Measurements from ENCODE around the gene CXADR. TPM values are rescaled to one million over a fixed set of nuclear protein-coding genes. Genes with fewer than 3 reads are reported as not detected.

The CXADR gene
- total and polyA plus RNA-seq, 4 donors: 6.3 to 40.2 (median 18.8) TPM

DNA sequence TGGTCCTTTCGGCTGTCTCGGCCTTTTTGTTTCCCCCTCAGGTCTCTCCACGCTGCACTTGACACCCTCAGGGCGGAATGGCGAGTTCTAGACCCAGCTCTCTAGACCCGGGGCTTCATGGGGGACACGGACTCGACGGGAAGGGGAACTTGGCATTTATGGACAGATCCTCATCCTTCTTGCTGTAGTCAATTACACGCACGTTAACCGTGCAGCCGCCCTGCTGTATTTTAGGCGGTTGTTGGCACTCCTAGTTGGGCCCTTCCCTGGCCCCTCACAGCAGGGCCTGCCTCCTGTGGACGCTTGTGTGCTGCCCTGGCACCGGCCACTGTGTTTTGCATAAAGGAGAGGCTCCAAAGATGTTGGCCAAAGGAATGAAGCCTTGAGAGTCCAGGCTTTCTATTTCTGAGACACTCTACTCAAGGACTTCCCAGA, 100.4 kb downstream of the CXADR start:
- peak overlapping the region; percentile 70 to 75 for H3K9ac ChIP-seq (ENCODE audit: insufficient read depth in 1 of 2, low read length in 2 of 2)
- peaks cover 0 to 3% (median under 1%) of the 10 kb centered on the region in 4 donors for H3K36me3 ChIP-seq (ENCODE audit: control insufficient read depth in 4 of 4, insufficient read depth in 4 of 4, low read length in 4 of 4)
- ATAC-seq (ENCODE audit: insufficient read depth, low FRiP score) (peak; percentile 30), DNase-seq (peak; percentile 62 to 82 (median 76))
- H3K9me3 ChIP-seq (ENCODE audit: control insufficient read depth in 4 of 4, insufficient read depth in 3 of 4, low read length in 3 of 4): no peaks in the 10 kb centered on the region
- H3K4me3 ChIP-seq: peak overlapping the region; percentile 91
- H3K4me1 ChIP-seq (ENCODE audit: control insufficient read depth in 5 of 5, insufficient read depth in 5 of 5, low read length in 5 of 5): peaks cover 0 to 11% (median 3%) of the 10 kb centered on the region in 5 donors
- H3K27ac ChIP-seq (ENCODE audit: low read depth in 1 of 2, low read length in 1 of 2): peak overlapping the region; percentile 59 to 96
- no peaks in the 10 kb centered on the region for H3K27me3 ChIP-seq (ENCODE audit: control insufficient read depth in 3 of 3, insufficient read depth in 3 of 3, low read length in 2 of 3)
- WGBS, 2 donors: 19 to 26% methylated on average over 16 of the region's 16 CpGs
- TF ChIP-seq, protein P1, sequence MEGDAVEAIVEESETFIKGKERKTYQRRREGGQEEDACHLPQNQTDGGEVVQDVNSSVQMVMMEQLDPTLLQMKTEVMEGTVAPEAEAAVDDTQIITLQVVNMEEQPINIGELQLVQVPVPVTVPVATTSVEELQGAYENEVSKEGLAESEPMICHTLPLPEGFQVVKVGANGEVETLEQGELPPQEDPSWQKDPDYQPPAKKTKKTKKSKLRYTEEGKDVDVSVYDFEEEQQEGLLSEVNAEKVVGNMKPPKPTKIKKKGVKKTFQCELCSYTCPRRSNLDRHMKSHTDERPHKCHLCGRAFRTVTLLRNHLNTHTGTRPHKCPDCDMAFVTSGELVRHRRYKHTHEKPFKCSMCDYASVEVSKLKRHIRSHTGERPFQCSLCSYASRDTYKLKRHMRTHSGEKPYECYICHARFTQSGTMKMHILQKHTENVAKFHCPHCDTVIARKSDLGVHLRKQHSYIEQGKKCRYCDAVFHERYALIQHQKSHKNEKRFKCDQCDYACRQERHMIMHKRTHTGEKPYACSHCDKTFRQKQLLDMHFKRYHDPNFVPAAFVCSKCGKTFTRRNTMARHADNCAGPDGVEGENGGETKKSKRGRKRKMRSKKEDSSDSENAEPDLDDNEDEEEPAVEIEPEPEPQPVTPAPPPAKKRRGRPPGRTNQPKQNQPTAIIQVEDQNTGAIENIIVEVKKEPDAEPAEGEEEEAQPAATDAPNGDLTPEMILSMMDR (IDR thresholded peaks at IDR 0.05; ENCODE audit: control extremely low read depth, extremely low read depth): no peak

DNA sequence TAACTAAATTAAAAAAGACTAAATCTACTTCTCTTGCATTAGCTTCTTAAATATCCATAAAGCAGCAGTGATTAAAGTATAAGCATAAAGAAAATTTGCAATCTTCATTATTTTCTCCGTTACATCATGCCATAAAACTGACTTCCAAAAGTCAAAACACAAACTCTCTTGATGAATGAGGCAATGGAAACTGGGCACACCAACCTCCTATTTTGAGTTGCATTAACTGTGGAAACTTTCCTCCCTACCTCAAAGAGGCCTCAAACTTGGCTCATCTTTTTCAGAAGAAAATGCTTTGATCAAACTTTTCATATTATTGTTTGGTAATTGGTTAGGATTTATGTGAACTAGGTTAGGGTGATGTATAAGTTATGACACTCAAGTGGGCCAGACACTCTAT, 104.0 kb downstream of the CXADR start:
- 86 to 87% methylated on average over 1 of the region's 1 CpG for WGBS, 2 donors
- Histone ChIP-seq H3K36me3 (ENCODE audit: control insufficient read depth in 4 of 4, insufficient read depth in 4 of 4, low read length in 4 of 4) (no peaks in the 10 kb centered on the region), H3K4me3 (no peak overlapping the region), H3K4me1 (ENCODE audit: control insufficient read depth in 5 of 5, insufficient read depth in 5 of 5, low read length in 5 of 5) (peaks cover 0 to 4% (median 0%) of the 10 kb centered on the region in 5 donors), H3K9me3 (ENCODE audit: control insufficient read depth in 4 of 4, insufficient read depth in 3 of 4, low read length in 3 of 4) (no peaks in the 10 kb centered on the region), H3K27me3 (ENCODE audit: control insufficient read depth in 3 of 3, insufficient read depth in 3 of 3, low read length in 2 of 3) (no peaks in the 10 kb centered on the region), H3K27ac (ENCODE audit: low read depth in 1 of 2, low read length in 1 of 2) (no peak overlapping the region), H3K9ac (ENCODE audit: insufficient read depth in 1 of 2, low read length in 2 of 2) (no peak overlapping the region)
- ATAC-seq (ENCODE audit: insufficient read depth, low FRiP score) (no peak), DNase-seq (peak in 2 of 3 donors; percentile 20 to 53)
- TF ChIP-seq, protein P1 (IDR thresholded peaks at IDR 0.05; ENCODE audit: control extremely low read depth, extremely low read depth): no peak

DNA sequence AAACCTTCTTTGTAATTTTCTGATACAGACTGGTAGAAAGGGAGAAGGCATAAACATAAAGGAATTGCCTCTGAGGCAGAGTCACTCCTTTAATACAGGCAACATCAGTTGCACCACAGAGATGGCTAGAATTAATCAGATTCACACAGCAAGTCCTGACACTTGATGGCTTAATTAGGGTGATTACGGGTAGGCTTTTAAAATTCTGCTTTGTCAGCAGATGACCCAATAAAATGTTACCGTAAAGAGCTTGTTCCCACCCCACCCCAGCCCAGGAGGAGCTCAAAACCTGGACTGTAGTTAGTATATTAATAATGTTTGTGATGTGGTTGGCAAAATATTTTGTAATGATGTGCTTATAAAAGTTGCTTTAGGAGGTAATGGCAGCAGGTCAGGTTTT, 109.2 kb downstream of the CXADR start:
- no peak overlapping the region for H3K4me3 ChIP-seq
- no peaks in the 10 kb centered on the region for H3K9me3 ChIP-seq (ENCODE audit: control insufficient read depth in 4 of 4, insufficient read depth in 3 of 4, low read length in 3 of 4)
- no peak overlapping the region for H3K9ac ChIP-seq (ENCODE audit: insufficient read depth in 1 of 2, low read length in 2 of 2)
- no peaks in the 10 kb centered on the region for H3K36me3 ChIP-seq (ENCODE audit: control insufficient read depth in 4 of 4, insufficient read depth in 4 of 4, low read length in 4 of 4)
- H3K27me3 ChIP-seq (ENCODE audit: control insufficient read depth in 3 of 3, insufficient read depth in 3 of 3, low read length in 2 of 3): no peaks in the 10 kb centered on the region
- H3K4me1 ChIP-seq (ENCODE audit: control insufficient read depth in 5 of 5, insufficient read depth in 5 of 5, low read length in 5 of 5): peaks cover 0 to 2% (median 0%) of the 10 kb centered on the region in 5 donors
- no peak for DNase-seq
- no peak for ATAC-seq (ENCODE audit: insufficient read depth, low FRiP score)
- TF ChIP-seq, protein P1 (IDR thresholded peaks at IDR 0.05; ENCODE audit: control extremely low read depth, extremely low read depth): no peak
- WGBS, 2 donors: 83 to 84% methylated on average over 2 of the region's 2 CpGs
- no peak overlapping the region for H3K27ac ChIP-seq (ENCODE audit: low read depth in 1 of 2, low read length in 1 of 2)

DNA sequence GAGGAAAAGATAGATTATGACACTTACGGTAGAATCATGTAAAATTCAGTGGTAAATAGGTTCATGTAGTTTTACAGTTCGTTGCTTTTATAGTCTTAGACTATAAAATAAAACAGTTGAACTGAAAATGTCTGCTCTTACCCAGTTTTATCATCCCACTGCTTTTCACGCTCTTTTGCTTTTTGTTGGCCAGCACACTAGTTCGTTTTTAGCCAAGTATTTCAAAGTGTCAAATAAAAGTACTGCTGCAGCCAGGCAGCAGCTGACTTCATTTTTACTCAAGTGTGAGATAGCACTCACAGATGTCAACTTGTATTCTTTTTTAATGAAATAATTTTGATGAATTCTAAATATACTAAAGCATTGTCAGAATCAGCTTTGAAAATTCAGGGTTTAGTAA, 118.4 kb downstream of the CXADR start:
- TF ChIP-seq, protein P1 (IDR thresholded peaks at IDR 0.05; ENCODE audit: control extremely low read depth, extremely low read depth): no peak
- Histone ChIP-seq H3K9ac (ENCODE audit: insufficient read depth in 1 of 2, low read length in 2 of 2) (no peak overlapping the region), H3K4me3 (no peak overlapping the region), H3K4me1 (ENCODE audit: control insufficient read depth in 5 of 5, insufficient read depth in 5 of 5, low read length in 5 of 5) (peaks cover 0 to 17% (median 4%) of the 10 kb centered on the region in 5 donors), H3K27ac (ENCODE audit: low read depth in 1 of 2, low read length in 1 of 2) (no peak overlapping the region), H3K9me3 (ENCODE audit: control insufficient read depth in 4 of 4, insufficient read depth in 3 of 4, low read length in 3 of 4) (peaks cover 0 to 4% (median 0%) of the 10 kb centered on the region in 4 donors), H3K27me3 (ENCODE audit: control insufficient read depth in 3 of 3, insufficient read depth in 3 of 3, low read length in 2 of 3) (no peaks in the 10 kb centered on the region), H3K36me3 (ENCODE audit: control insufficient read depth in 4 of 4, insufficient read depth in 4 of 4, low read length in 4 of 4) (no peaks in the 10 kb centered on the region)
- DNase-seq: peak; percentile 29 to 85 (median 74)
- ATAC-seq (ENCODE audit: insufficient read depth, low FRiP score): no peak
- WGBS, 2 donors: 71 to 80% methylated on average over 4 of the region's 4 CpGs
